Measurements from ENCODE around the gene SUCLG2. TPM values are rescaled to one million over a fixed set of nuclear protein-coding genes. Genes with fewer than 3 reads are reported as not detected.

SUCLG2 gene
- total and polyA plus RNA-seq, 2 of the 4 experiments (the other 2 are of a cell fraction), result 26.8 to 34.6 TPM

DNA sequence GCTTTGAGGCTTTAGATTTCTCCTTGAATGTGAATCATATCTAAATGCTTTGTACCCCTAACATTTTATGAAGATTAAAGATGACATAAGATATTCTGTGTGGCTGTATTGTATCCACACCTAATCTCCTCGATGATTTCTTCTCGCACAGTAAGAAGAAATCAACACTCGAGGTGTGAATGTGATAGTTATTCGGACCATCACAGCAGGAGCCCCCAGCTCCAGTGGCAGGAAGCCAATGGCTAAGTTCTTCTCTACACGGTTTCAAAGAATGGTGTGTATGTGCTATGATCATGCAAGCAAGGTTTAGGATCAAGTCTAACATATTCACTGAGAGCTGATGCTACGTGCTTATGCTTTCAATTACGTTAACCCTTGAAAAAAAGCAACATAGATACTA, 271.0 kb downstream of the SUCLG2 start (continued):
- TF ChIP-seq BHLHE40 (IDR thresholded peaks at IDR 0.05; ENCODE audit: low read depth, low read length), result no peak
- no peak for TF ChIP-seq CHD1 (IDR thresholded peaks at IDR 0.05; ENCODE audit: low read depth, low read length)

DNA sequence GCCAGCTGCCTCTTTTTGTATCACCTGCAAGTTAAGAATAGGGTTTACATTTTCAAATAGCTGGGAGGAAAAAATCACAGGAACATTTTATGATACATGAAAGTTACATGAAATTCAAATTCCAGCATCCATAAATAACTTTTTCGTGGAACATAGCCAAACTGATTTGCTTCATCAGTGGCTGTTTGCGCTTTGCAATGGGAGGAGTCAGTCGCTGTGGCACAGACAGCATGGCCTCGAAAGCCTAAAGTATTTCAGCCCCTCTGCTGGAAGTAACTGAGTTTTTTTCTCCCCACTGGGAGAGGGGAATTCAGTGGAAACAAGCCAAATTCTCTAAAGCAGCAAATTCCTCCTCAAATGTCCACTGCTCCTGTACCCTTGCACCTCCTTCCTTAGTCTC, 271.9 kb downstream of the SUCLG2 start:
- peak; percentile 5 for DNase-seq
- CTCF ChIA-PET, result interaction anchor here (0.6 to 1.1 kb wide), 2 partner anchors 19 to 407 kb away, joined by 3 to 4 read pairs; no protein-coding TSS in a partner anchor

More for the DNA sequence above, 271.9 kb downstream of the SUCLG2 start:
- no peak overlapping the region for H3K14ac ChIP-seq (replicated peaks; ENCODE audit: low read depth, low read length)
- dilution Hi-C loops (cut with HindIII; ENCODE audit: low sequenced_read_pairs, unreplicated experiment), result no loop called here
- no peaks in the 10 kb centered on the region for H3K36me3 ChIP-seq (ENCODE audit: control insufficient read depth, insufficient read depth, low read length)
- no peak overlapping the region for H4K8ac ChIP-seq (ENCODE audit: low read depth in 2 of 2, low read length in 2 of 2)
- H2AK9ac ChIP-seq (replicated peaks; ENCODE audit: low read depth, low read length, poor library complexity), result no peak overlapping the region
- no peak for TF ChIP-seq MAFK (IDR thresholded peaks at IDR 0.05; ENCODE audit: low read depth, low read length)
- TF ChIP-seq CHD1 (IDR thresholded peaks at IDR 0.05; ENCODE audit: low read depth, low read length), result no peak
- TF ChIP-seq SMC3 (IDR thresholded peaks at IDR 0.05; ENCODE audit: low read depth, low read length), result no peak
- TF ChIP-seq, protein P1, sequence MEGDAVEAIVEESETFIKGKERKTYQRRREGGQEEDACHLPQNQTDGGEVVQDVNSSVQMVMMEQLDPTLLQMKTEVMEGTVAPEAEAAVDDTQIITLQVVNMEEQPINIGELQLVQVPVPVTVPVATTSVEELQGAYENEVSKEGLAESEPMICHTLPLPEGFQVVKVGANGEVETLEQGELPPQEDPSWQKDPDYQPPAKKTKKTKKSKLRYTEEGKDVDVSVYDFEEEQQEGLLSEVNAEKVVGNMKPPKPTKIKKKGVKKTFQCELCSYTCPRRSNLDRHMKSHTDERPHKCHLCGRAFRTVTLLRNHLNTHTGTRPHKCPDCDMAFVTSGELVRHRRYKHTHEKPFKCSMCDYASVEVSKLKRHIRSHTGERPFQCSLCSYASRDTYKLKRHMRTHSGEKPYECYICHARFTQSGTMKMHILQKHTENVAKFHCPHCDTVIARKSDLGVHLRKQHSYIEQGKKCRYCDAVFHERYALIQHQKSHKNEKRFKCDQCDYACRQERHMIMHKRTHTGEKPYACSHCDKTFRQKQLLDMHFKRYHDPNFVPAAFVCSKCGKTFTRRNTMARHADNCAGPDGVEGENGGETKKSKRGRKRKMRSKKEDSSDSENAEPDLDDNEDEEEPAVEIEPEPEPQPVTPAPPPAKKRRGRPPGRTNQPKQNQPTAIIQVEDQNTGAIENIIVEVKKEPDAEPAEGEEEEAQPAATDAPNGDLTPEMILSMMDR (conservative IDR thresholded peaks at IDR 0.05; ENCODE audit: low read depth, low read length), result no peak
- no peak for TF ChIP-seq FOS (IDR thresholded peaks at IDR 0.05; ENCODE audit: low read depth, low read length)
- no peak for TF ChIP-seq MAZ (IDR thresholded peaks at IDR 0.05; ENCODE audit: borderline replicate concordance, low read depth, low read length)
- no peak for TF ChIP-seq CEBPB (IDR thresholded peaks at IDR 0.05; ENCODE audit: low read depth, low read length)
- TF ChIP-seq, protein P2, sequence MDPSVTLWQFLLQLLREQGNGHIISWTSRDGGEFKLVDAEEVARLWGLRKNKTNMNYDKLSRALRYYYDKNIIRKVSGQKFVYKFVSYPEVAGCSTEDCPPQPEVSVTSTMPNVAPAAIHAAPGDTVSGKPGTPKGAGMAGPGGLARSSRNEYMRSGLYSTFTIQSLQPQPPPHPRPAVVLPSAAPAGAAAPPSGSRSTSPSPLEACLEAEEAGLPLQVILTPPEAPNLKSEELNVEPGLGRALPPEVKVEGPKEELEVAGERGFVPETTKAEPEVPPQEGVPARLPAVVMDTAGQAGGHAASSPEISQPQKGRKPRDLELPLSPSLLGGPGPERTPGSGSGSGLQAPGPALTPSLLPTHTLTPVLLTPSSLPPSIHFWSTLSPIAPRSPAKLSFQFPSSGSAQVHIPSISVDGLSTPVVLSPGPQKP (IDR thresholded peaks at IDR 0.05; ENCODE audit: borderline replicate concordance, low read depth, low read length), result no peak
- no peak for TF ChIP-seq POLR2A (IDR thresholded peaks at IDR 0.05; ENCODE audit: low read depth, low read length)
- TF ChIP-seq, protein P3, sequence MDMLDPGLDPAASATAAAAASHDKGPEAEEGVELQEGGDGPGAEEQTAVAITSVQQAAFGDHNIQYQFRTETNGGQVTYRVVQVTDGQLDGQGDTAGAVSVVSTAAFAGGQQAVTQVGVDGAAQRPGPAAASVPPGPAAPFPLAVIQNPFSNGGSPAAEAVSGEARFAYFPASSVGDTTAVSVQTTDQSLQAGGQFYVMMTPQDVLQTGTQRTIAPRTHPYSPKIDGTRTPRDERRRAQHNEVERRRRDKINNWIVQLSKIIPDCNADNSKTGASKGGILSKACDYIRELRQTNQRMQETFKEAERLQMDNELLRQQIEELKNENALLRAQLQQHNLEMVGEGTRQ (IDR thresholded peaks at IDR 0.05; ENCODE audit: low read depth, low read length), result no peak
- no peak for TF ChIP-seq BHLHE40 (IDR thresholded peaks at IDR 0.05; ENCODE audit: low read depth, low read length)
- no peak for TF ChIP-seq RCOR1 (IDR thresholded peaks at IDR 0.05; ENCODE audit: insufficient replicate concordance, low read length)
- no peak overlapping the region for H3K27ac ChIP-seq (ENCODE audit: insufficient read depth, low read length)
- H2BK120ac ChIP-seq (ENCODE audit: low read depth, low read length), result no peak overlapping the region
- H3K56ac ChIP-seq (ENCODE audit: extremely low read depth, insufficient read depth, low read length), result no peak overlapping the region
- no peaks in the 10 kb centered on the region for H3K9me3 ChIP-seq (ENCODE audit: control insufficient read depth, insufficient read depth, low read length)
- H3K27me3 ChIP-seq (ENCODE audit: control insufficient read depth, insufficient read depth, low read length), result no peaks in the 10 kb centered on the region
- POLR2A ChIA-PET (ENCODE audit: unreplicated experiment), result no interaction called here
- no peak overlapping the region for H2BK15ac ChIP-seq (ENCODE audit: low read depth, low read length)
- H3K9me1 ChIP-seq (ENCODE audit: insufficient read depth, low read length), result no peaks in the 10 kb centered on the region; the same call in 1 of the 2 replicates
- no CpG with 5 or more reads among the region's 4 CpGs for WGBS, 2 experiments (ENCODE audit: extremely low coverage in 2 of 2, insufficient read length in 1 of 2)
- in situ Hi-C loops (cut with MboI; ENCODE audit: low sequenced_read_pairs), result loop anchor here (10.0 kb wide), 2 partner anchors 222 to 402 kb away; no protein-coding TSS in a partner anchor
- no peaks in the 10 kb centered on the region for H3K79me1 ChIP-seq (ENCODE audit: low read depth in 1 of 2, low read length in 2 of 2)
- BruUV-seq (replicated peaks), result no TSS peak
- ATAC-seq (ENCODE audit: low read depth), result peak; percentile 54; the same call in 1 of the 2 replicates
- no peak overlapping the region for H4K91ac ChIP-seq (ENCODE audit: insufficient read depth, low read depth, low read length)
- no peak overlapping the region for H3K4me3 ChIP-seq (ENCODE audit: insufficient read depth, low read depth, low read length)
- intact Hi-C loops (cut with micrococcal nuclease), result loop anchor here (5.0 to 10.0 kb wide), 4 partner anchors 270 to 1495 kb away; no protein-coding TSS in a partner anchor
- H2BK5ac ChIP-seq (ENCODE audit: low read depth, low read length, poor library complexity, severe bottlenecking), result no peak overlapping the region
- H3K23ac ChIP-seq (ENCODE audit: low read depth, low read length), result no peak overlapping the region
- H3K4me1 ChIP-seq (ENCODE audit: control insufficient read depth, insufficient read depth, low read length), result peaks cover 4% of the 10 kb centered on the region; the same call in 1 of the 2 replicates
- H3K4ac ChIP-seq (ENCODE audit: low read depth, low read length), result no peak overlapping the region
- H2AK5ac ChIP-seq (ENCODE audit: low read depth, low read length), result no peak overlapping the region
- no peak overlapping the region for H3K9ac ChIP-seq (ENCODE audit: low read depth, low read length)
- H3K18ac ChIP-seq (ENCODE audit: low read depth, low read length), result no peak overlapping the region
- H4K5ac ChIP-seq (ENCODE audit: low read depth, low read length), result no peak overlapping the region
- no peak overlapping the region for H2BK20ac ChIP-seq (ENCODE audit: low read depth, low read length)
- H3K4me2 ChIP-seq (ENCODE audit: low read depth, low read length), result no peak overlapping the region
- no peaks in the 10 kb centered on the region for H4K20me1 ChIP-seq (ENCODE audit: insufficient read depth, low read length)
- no peak overlapping the region for H2AFZ ChIP-seq (replicated peaks; ENCODE audit: low read length, poor library complexity)

Data from IMR-90 (cell line).